ENCODE data around the gene TTLL8.
A peak's percentile ranks its signal among the peaks of the same experiment; 100 is the strongest.

The TTLL8 gene

GRCh38 chr22:49979587-49980264 lies 78.4 kb downstream of the TTLL8 start (continued):
- TF ChIP-seq KLF16 (tag by site-specific recombination; IDR thresholded peaks at IDR 0.05) (no peak), SP3 (tag by site-specific recombination; IDR thresholded peaks at IDR 0.05) (no peak), ZNF510 (tag by site-specific recombination; IDR thresholded peaks at IDR 0.05; ENCODE audit: insufficient replicate concordance) (no peak), HOXA7 (CRISPR knock-in tag; IDR thresholded peaks at IDR 0.05; ENCODE audit: borderline replicate concordance) (no peak), ZNF530 (tag by site-specific recombination; IDR thresholded peaks at IDR 0.05; ENCODE audit: low read depth) (no peak), ZSCAN5A (tag by site-specific recombination; IDR thresholded peaks at IDR 0.05) (no peak; the same call in 1 of the 2 replicates), ZNF624 (tag by site-specific recombination; IDR thresholded peaks at IDR 0.05) (no peak), TRIM28 (IDR thresholded peaks at IDR 0.05; ENCODE audit: borderline replicate concordance, low read length) (peak; percentile 64; the same call in 1 of the 2 replicates), ZBTB48 (tag by site-specific recombination; IDR thresholded peaks at IDR 0.05) (no peak), ZNF639 (tag by site-specific recombination; IDR thresholded peaks at IDR 0.05) (0 out of 2 replicates have a peak, but pooled peaks have one; percentile 44), ZNF391 (tag by site-specific recombination; IDR thresholded peaks at IDR 0.05; ENCODE audit: borderline replicate concordance, low read depth) (no peak), ZNF585B (tag by site-specific recombination; IDR thresholded peaks at IDR 0.05) (no peak), ZNF610 (tag by site-specific recombination; IDR thresholded peaks at IDR 0.05; ENCODE audit: borderline replicate concordance) (0 out of 2 replicates have a peak, but pooled peaks have one; percentile 36), ZFP3 (tag by site-specific recombination; IDR thresholded peaks at IDR 0.05; ENCODE audit: low read depth) (no peak), ZNF175 (tag by site-specific recombination; IDR thresholded peaks at IDR 0.05) (no peak), ZNF350 (tag by site-specific recombination; IDR thresholded peaks at IDR 0.05) (no peak), ZNF776 (tag by site-specific recombination; IDR thresholded peaks at IDR 0.05; ENCODE audit: borderline replicate concordance) (no peak), ZNF280D (tag by site-specific recombination; IDR thresholded peaks at IDR 0.05) (peak; percentile 92), ZNF785 (tag by site-specific recombination; IDR thresholded peaks at IDR 0.05) (no peak), ZNF660 (tag by site-specific recombination; IDR thresholded peaks at IDR 0.05) (no peak), PATZ1 (tag by site-specific recombination; IDR thresholded peaks at IDR 0.05) (no peak), ZNF544 (tag by site-specific recombination; IDR thresholded peaks at IDR 0.05) (no peak), WT1 (tag by site-specific recombination; IDR thresholded peaks at IDR 0.05) (no peak), OVOL3 (tag by site-specific recombination; IDR thresholded peaks at IDR 0.05) (no peak), ZNF138 (tag by site-specific recombination; IDR thresholded peaks at IDR 0.05; ENCODE audit: borderline replicate concordance) (no peak)

Data from HEK293 (cell line).